Duodenal mucosa (tissue), 2 donors: Measurements from ENCODE around the gene CCDC188.

ENCODE experiments used
- H3K27ac ChIP-seq: one replicate; pipeline ENCODE4 v1.7.0; 2013; ENCODE audit warnings: low read depth, low read length
- H3K27me3 ChIP-seq, 2 donors: one replicate each; pipeline ENCODE4 v1.7.0; 2013; ENCODE audit warnings: low read length in 2 of 2, control low read depth in 1 of 2; ENCODE audit not compliant: insufficient read depth in 2 of 2, control insufficient read depth in 1 of 2
- H3K36me3 ChIP-seq, 2 donors: one replicate each; pipeline ENCODE4 v1.7.0; 2013; ENCODE audit warnings: low read length in 2 of 2, control low read depth in 1 of 2; ENCODE audit not compliant: insufficient read depth in 2 of 2, control insufficient read depth in 1 of 2
- H3K4me1 ChIP-seq, 2 donors: one replicate each; pipeline ENCODE4 v1.7.0; 2013; ENCODE audit warnings: low read length in 2 of 2, control low read depth in 1 of 2; ENCODE audit not compliant: insufficient read depth in 2 of 2, control insufficient read depth in 1 of 2
- H3K4me3 ChIP-seq, 2 donors: one replicate each; pipeline ENCODE4 v1.7.0; 2013; ENCODE audit warnings: low read length in 2 of 2, low read depth in 1 of 2
- H3K9ac ChIP-seq, 2 donors: one replicate each; pipeline ENCODE4 v1.7.0; 2013; ENCODE audit warnings: low read length in 2 of 2, low read depth in 1 of 2
- H3K9me3 ChIP-seq, 2 donors: one replicate each; pipeline ENCODE4 v1.7.0; 2013; ENCODE audit warnings: low read length in 2 of 2, control low read depth in 1 of 2; ENCODE audit not compliant: control insufficient read depth in 1 of 2

The CCDC188 gene

GRCh38 chr22:20178075-20178914 is 27.4 kb upstream of the CCDC188 start:
- Histone ChIP-seq H3K36me3 (no peaks in the 10 kb centered on the region), H3K9ac (no peak overlapping the region), H3K4me1 (peaks cover 15 to 24% of the 10 kb centered on the region in 2 donors), H3K27ac (no peak overlapping the region), H3K27me3 (no peaks in the 10 kb centered on the region), H3K4me3 (no peak overlapping the region), H3K9me3 (no peaks in the 10 kb centered on the region)

GRCh38 chr22:20177217-20177911 is 26.5 kb upstream of the CCDC188 start:
- no peak overlapping the region for H3K4me3 ChIP-seq
- no peak overlapping the region for H3K9ac ChIP-seq
- H3K36me3 ChIP-seq, result no peaks in the 10 kb centered on the region
- no peaks in the 10 kb centered on the region for H3K9me3 ChIP-seq
- H3K27me3 ChIP-seq, result no peaks in the 10 kb centered on the region
- H3K4me1 ChIP-seq, result peaks cover 15 to 22% of the 10 kb centered on the region in 2 donors
- H3K27ac ChIP-seq, result no peak overlapping the region

DNA sequence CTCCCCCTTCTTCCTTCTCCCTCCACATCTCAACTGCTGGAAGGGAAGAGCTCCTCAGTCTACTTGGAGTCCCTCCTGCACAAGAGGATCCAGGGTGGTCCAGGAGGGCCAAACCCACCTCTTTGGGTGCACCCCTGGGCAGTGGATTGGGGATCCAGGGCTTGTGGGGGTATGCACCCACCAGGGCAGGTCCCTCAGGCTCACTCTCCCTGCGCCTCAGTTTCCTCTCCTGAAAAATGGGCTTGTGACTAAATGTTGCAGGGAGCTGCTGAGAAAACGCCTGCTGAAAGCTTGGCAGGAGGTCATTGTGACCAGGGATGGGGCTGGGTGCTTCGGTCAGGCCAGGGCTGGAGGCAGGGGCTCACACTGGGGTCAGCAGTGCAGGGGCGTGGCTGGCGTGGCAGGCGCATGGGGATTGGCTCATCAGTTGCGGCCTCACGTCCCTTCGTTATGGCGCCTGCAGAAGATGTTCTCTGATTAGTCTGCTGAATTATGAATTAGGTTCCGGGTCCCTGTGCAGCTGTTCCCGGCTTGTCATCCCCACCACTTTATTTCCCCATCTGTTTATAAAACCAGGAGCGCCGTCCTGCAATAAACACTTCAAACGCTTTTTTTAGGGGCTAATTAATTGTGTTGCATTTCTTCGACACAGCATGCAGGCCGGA is 25.7 kb upstream of the CCDC188 start:
- Histone ChIP-seq H3K27ac (no peak overlapping the region), H3K4me3 (no peak overlapping the region)

GRCh38 chr22:20175597-20175900 is 24.7 kb upstream of the CCDC188 start:
- no peak overlapping the region for H3K4me3 ChIP-seq
- no peaks in the 10 kb centered on the region for H3K9me3 ChIP-seq

More for the DNA sequence above, 25.7 kb upstream of the CCDC188 start:
- peaks cover 9 to 15% of the 10 kb centered on the region in 2 donors for H3K4me1 ChIP-seq
- no peak overlapping the region for H3K9ac ChIP-seq
- no peaks in the 10 kb centered on the region for H3K27me3 ChIP-seq
- H3K9me3 ChIP-seq, result no peaks in the 10 kb centered on the region
- H3K36me3 ChIP-seq, result no peaks in the 10 kb centered on the region

DNA sequence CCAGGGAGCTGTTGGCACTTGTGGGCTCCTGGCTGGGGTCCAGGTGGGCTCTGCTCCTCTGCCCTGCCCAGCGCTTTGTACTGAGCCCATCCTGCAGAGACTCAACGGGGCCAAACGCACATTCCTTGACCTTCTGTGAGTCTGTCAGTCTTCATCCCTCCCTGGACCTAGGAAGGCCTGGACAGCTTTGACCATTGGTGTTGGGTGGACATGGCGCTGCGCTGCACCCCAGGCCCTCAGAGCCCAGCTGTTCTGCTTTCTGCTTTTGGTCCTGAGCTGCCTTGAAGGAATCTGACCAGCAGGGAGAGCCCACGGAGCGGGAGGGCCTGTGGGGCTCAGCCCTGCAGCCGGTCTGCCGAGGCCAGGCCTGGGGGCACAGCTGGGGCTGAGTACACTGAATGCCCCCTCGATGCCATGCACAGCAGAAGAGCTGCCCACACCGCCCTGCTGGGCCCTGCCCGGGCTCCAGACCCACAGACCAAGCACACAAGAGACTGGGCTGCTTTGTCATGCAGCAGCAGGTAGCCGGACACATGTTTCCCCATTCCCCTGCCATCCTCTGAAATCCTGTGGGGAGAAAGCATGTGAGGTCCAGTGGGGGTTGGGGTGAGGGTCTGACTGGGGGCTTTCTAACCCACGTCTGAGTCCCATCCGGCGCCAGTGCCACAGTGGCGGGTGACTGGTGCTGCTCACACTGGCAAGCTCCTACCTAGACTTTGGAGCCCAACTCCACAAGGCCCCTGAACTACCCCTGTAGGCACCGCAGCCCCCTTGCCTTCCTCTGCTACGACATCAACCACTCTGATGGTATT is 24.1 kb upstream of the CCDC188 start:
- no peaks in the 10 kb centered on the region for H3K27me3 ChIP-seq
- H3K27ac ChIP-seq, result no peak overlapping the region
- H3K36me3 ChIP-seq, result no peaks in the 10 kb centered on the region
- H3K9ac ChIP-seq, result no peak overlapping the region
- H3K4me1 ChIP-seq, result peaks cover 0 to 9% of the 10 kb centered on the region in 2 donors
- H3K4me3 ChIP-seq, result no peak overlapping the region
- H3K9me3 ChIP-seq, result no peaks in the 10 kb centered on the region

More at GRCh38 chr22:20175597-20175900, 24.7 kb upstream of the CCDC188 start:
- H3K27me3 ChIP-seq, result no peaks in the 10 kb centered on the region
- no peak overlapping the region for H3K9ac ChIP-seq
- peaks cover 0 to 12% of the 10 kb centered on the region in 2 donors for H3K4me1 ChIP-seq
- no peaks in the 10 kb centered on the region for H3K36me3 ChIP-seq
- H3K27ac ChIP-seq, result no peak overlapping the region

- Histone ChIP-seq H3K9ac (no peak overlapping the region), H3K27me3 (no peaks in the 10 kb centered on the region), H3K4me3 (no peak overlapping the region), H3K27ac (no peak overlapping the region), H3K9me3 (no peaks in the 10 kb centered on the region), H3K4me1 (peaks cover 0 to 9% of the 10 kb centered on the region in 2 donors), H3K36me3 (no peaks in the 10 kb centered on the region)
These were observed 22.9 kb upstream of the CCDC188 start for GRCh38 chr22:20173772-20174171.

DNA sequence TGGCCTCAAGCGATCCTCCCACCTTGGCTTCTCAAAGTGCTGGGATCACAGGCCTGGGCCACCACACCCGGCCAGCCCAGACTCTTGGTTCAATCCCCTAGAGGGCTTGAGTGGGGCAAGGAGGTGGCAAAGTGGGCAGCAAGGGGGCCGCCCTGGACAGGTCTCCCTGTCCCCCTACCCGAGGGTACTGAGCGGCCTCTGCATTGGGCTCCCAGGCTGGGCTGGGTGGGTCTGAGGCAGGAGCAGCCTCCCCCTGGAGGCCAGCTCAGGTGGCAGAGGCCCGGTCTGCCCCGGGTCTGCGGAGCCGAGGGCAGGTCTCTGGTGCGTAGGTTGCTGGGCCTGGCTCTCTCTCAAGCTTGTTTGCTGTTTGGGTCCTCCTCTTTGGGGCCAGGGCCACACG is 22.4 kb upstream of the CCDC188 start:
- Histone ChIP-seq H3K9me3 (no peaks in the 10 kb centered on the region), H3K27me3 (no peaks in the 10 kb centered on the region), H3K9ac (no peak overlapping the region), H3K4me3 (no peak overlapping the region), H3K4me1 (peaks cover 0 to 9% of the 10 kb centered on the region in 2 donors), H3K36me3 (no peaks in the 10 kb centered on the region), H3K27ac (no peak overlapping the region)

GRCh38 chr22:20172141-20172613 is 21.3 kb upstream of the CCDC188 start:
- Histone ChIP-seq H3K4me3 (no peak overlapping the region), H3K27ac (no peak overlapping the region), H3K9ac (no peak overlapping the region), H3K4me1 (peaks cover 0 to 8% of the 10 kb centered on the region in 2 donors), H3K36me3 (no peaks in the 10 kb centered on the region), H3K9me3 (no peaks in the 10 kb centered on the region), H3K27me3 (no peaks in the 10 kb centered on the region)

GRCh38 chr22:20171288-20172140 is 20.7 kb upstream of the CCDC188 start:
- Histone ChIP-seq H3K4me3 (no peak overlapping the region), H3K27ac (no peak overlapping the region)

More at GRCh38 chr22:20171288-20172140, 20.7 kb upstream of the CCDC188 start:
- peaks cover 0 to under 1% of the 10 kb centered on the region in 2 donors for H3K4me1 ChIP-seq
- no peaks in the 10 kb centered on the region for H3K36me3 ChIP-seq
- H3K9me3 ChIP-seq, result no peaks in the 10 kb centered on the region
- no peaks in the 10 kb centered on the region for H3K27me3 ChIP-seq
- H3K9ac ChIP-seq, result no peak overlapping the region
